NB4 (cell line): ENCODE measurements around the gene GABRB1.

ENCODE experiments used
- MYC ChIP-seq: IDR thresholded peaks from 2 replicates; pipeline ENCODE4 v1.6.1; 2011; ENCODE audit warnings: low read depth, low read length
- POLR2A ChIP-seq: IDR thresholded peaks from 2 replicates; pipeline ENCODE4 v1.6.1; 2011; ENCODE audit warnings: mild to moderate bottlenecking; ENCODE audit not compliant: insufficient read length; ENCODE audit errors: extremely low read depth
- TF ChIP-seq, protein P1 (sequence below): IDR thresholded peaks from one replicate; pipeline ENCODE4 v1.5.1; 2012; ENCODE audit warnings: low read depth, low read length

GRCh38 chr4:47349326-47349725 lies 318.0 kb downstream of the GABRB1 start:
- TF ChIP-seq, protein P1, sequence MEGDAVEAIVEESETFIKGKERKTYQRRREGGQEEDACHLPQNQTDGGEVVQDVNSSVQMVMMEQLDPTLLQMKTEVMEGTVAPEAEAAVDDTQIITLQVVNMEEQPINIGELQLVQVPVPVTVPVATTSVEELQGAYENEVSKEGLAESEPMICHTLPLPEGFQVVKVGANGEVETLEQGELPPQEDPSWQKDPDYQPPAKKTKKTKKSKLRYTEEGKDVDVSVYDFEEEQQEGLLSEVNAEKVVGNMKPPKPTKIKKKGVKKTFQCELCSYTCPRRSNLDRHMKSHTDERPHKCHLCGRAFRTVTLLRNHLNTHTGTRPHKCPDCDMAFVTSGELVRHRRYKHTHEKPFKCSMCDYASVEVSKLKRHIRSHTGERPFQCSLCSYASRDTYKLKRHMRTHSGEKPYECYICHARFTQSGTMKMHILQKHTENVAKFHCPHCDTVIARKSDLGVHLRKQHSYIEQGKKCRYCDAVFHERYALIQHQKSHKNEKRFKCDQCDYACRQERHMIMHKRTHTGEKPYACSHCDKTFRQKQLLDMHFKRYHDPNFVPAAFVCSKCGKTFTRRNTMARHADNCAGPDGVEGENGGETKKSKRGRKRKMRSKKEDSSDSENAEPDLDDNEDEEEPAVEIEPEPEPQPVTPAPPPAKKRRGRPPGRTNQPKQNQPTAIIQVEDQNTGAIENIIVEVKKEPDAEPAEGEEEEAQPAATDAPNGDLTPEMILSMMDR: no peak
- TF ChIP-seq POLR2A (no peak), MYC (no peak)
